Measurements from ENCODE around the gene OR10H1.

The OR10H1 gene

DNA sequence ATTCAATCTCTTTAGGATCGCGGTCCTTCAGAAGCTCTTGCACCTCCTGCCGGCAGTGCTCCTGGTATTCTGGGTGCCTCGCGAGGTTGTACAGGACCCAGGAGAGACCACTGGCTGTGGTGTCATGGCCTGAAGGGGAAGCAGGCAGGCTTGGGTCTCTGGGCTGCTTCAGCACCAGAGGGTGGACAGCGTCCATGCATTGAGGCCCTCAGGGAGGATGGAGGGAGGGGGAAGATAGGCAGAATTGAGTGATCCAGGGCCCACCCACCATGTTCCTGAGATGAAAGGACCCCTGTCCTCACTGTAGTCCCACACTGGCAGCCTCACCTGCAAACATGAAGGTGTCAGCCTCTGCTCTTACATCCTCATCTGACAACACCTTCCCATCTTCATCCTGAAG is 45.9 kb downstream of the OR10H1 start:
- no peak for DNase-seq

- no peak for DNase-seq
These were observed 55.4 kb downstream of the OR10H1 start for GRCh38 chr19:15759962-15760565.

- DNase-seq = no peak
These were observed 57.1 kb downstream of the OR10H1 start for GRCh38 chr19:15758379-15758778.
